Mucosa of descending colon (tissue), 3 donors: ENCODE results near the gene DTYMK. TPM values are rescaled to one million over a fixed set of nuclear protein-coding genes. Genes with fewer than 3 reads are reported as not detected.

Experiments
- ATAC-seq: fragments of 200-7000 bp; cut with Tn5 transposase; one replicate; pipeline ENCODE4 v1.9.1; 2020; ENCODE audit warnings: mild to moderate bottlenecking, moderate library complexity
- DNase-seq, 3 donors: peaks; one replicate each; pipeline ENCODE4 v3.0.0-alpha.2; 2020
- H3K36me3 ChIP-seq: fragments of 200-600 bp; one replicate; pipeline ENCODE4 v1.8.0; 2021; ENCODE audit warnings: low read depth, mild to moderate bottlenecking
- H3K4me1 ChIP-seq: fragments of 200-600 bp; one replicate; pipeline ENCODE4 v1.8.0; 2021; ENCODE audit warnings: low read depth, mild to moderate bottlenecking
- H3K4me3 ChIP-seq: fragments of 200-600 bp; one replicate; pipeline ENCODE4 v1.8.0; 2021; ENCODE audit warnings: mild to moderate bottlenecking
- H3K9me3 ChIP-seq: fragments of 200-600 bp; one replicate; pipeline ENCODE4 v1.8.0; 2021; ENCODE audit warnings: mild to moderate bottlenecking
- CTCF ChIP-seq: fragments of 200-600 bp; IDR thresholded peaks from one replicate; pipeline ENCODE4 v1.8.0; 2022; ENCODE audit warnings: antibody characterized with exemption, mild to moderate bottlenecking
- intact Hi-C, 2 donors: fragments of 100-400 bp; cut with DNase I in 1 of 2; cut with micrococcal nuclease in 1 of 2; formaldehyde crosslinking; loops; one replicate each; pipeline versions ENCODE4 v1.11.0 to v1.11.1; 2022; cut with DNase I, micrococcal nuclease
- total RNA-seq, 3 donors: library from RNA; stranded (reverse); fragmentation: NEBNext Ultra II Directional in 2 of 3; extraction: Animal tissue kit (Norgen Biotek cat#: 25700) in 2 of 3; gene quantifications; one replicate each; pipeline versions ENCODE4 v1.2.1 to v1.2.4, GENCODE V29; 2021 to 2023
- donor health status: DM: no; HTN: no; CAD: no; lungs with moderate emphysema.
- donor health status: DM: no; HTN: no; CAD: no.
- donor health status: DM: no; HTN: yes; CAD: no.

The DTYMK gene
- total RNA-seq, 3 donors from 2014 or later: 17.9 to 31.0 (median 19.7) TPM

DNA sequence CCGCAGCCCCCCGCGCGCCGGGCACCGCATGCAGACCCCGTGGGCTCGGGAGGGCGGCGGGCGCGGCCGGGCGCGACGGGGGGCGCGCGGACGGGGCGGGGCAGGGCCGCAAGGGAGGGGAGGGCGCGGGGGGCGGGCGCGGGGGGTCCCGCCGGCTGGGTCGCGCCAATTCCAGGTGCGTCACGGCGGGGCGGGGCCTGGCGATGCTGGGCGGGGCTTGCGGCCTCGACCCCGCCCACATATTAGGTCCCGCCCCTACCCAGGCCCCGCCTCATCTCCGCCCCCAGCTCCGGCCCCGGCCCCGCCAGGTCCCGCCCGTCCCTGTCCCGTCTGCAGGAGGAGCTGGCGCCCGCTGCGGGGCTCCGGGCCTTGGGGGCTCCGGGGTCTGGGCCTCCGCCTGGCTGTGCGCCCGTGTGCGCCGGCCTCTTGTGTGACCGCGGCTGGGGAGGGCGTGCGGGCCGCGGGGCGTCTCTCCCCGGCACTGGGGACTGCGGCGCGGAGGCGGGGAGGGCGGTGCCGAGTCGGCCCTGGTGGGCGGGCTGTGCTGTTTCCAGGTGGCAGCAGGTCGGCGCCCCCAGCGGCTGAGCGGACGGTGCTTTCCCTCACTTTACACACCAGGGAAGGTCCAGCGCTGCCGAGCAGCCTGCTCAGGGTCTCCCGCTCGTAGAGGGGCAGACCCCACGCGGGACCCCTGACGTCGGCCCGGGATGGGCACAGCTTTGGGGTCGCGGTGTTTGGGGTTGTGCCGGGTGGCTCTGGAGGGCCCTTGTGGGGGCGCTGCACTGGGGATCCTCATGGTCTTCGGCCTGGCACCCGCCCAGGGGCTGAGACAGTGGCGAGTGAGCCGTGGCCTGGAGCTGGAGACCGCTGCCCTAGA, 15.8 kb upstream of the DTYMK start:
- ATAC-seq (peak; percentile 89), DNase-seq (peak; percentile 82 to 92 (median 89))
- H3K36me3 ChIP-seq: no peaks in the 10 kb centered on the region
- intact Hi-C loops: no loop called here
- H3K9me3 ChIP-seq: no peaks in the 10 kb centered on the region
- H3K4me1 ChIP-seq: peaks cover 7% of the 10 kb centered on the region
- peak overlapping the region; percentile 50 for H3K4me3 ChIP-seq
- TF ChIP-seq CTCF: no peak

DNA sequence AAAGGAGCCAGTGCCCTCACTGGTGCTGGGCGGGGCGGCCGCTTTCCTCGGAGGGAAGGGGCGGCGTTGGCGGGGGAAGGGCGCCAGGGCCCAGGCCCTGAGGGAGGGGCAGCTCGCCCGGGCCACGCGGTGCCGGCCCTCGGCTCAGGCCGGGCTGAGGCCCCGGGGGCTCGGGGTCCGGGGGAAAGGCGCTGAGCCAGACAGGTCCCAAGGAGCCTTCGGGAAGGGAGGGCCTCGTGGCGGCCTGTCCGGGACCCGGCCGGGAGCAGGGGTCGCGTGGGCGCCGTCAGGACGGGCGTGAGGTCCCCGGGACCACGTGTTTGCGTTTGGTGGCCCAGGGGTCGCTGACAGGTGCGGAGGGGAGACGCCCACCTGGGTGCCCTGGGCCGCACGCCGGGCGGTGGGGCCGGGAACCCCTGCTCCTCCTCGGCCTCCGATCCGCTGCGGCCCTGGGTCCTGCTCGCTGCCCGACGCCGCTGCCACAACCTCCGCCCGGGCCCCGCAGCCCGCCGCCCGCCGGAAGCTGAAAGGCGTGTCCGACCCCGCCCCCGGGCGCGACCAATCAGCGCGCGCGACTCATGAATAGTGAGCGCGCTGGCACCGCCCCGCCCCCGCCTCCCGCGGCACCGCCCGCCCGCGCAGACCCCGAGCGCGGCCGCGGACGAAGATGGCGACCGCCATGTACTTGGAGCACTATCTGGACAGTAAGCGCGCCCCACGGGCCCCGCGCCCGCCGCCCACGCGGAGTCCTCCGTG, 15.0 kb upstream of the DTYMK start, which contains the start of gene ING5:
TSS of gene ING5 (plus strand) at position 641 of the 756 bp plus-strand sequence. CDS start at position 668, 27 bp downstream.
- H3K9me3 ChIP-seq: no peaks in the 10 kb centered on the region
- DNase-seq (peak; percentile 97 to 99 (median 98)), ATAC-seq (peak; percentile 89)
- no peak for TF ChIP-seq CTCF
- no peaks in the 10 kb centered on the region for H3K36me3 ChIP-seq
- H3K4me3 ChIP-seq: peak within 1 kb of the TSS; percentile 50
- H3K4me1 ChIP-seq: peaks cover 7% of the 10 kb centered on the region
- intact Hi-C loops: no loop called here

GRCh38 chr2:241701149-241701398, 14.5 kb upstream of the DTYMK start:
- Histone ChIP-seq H3K36me3 (no peaks in the 10 kb centered on the region), H3K9me3 (no peaks in the 10 kb centered on the region), H3K4me1 (peaks cover 7% of the 10 kb centered on the region), H3K4me3 (peak overlapping the region; percentile 50)
- TF ChIP-seq CTCF: no peak
- intact Hi-C loops: no loop called here
- ATAC-seq (no peak), DNase-seq (no peak)

- DNase-seq (no peak), ATAC-seq (no peak)
- Histone ChIP-seq H3K4me3 (no peak overlapping the region), H3K36me3 (no peaks in the 10 kb centered on the region), H3K4me1 (no peaks in the 10 kb centered on the region), H3K9me3 (no peaks in the 10 kb centered on the region)
- TF ChIP-seq CTCF: no peak
- intact Hi-C loops: no loop called here
Measured at GRCh38 chr2:241695651-241696050, 9.0 kb upstream of the DTYMK start.

DNA sequence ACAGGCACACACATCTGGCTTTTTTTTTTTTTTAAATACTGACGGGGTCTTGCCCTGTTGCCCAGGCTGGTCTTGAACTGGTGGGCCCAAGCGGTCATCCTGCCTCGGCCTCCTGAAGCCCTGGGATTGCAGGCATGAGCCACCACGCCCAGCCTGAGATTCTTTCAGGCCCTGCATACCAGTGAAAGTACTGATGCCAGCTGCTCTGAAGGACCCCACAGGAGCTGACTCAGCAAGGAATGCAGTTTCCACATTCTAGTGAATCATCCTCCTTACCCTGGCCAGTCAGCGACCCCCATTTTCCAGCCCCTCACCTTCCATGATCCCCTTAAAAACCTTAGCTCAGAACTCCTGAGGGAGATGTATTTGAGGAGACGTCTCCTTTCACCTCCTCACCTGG, 5.8 kb upstream of the DTYMK start:
- no peaks in the 10 kb centered on the region for H3K9me3 ChIP-seq
- DNase-seq (no peak), ATAC-seq (no peak)
- intact Hi-C loops: no loop called here
- no peak for TF ChIP-seq CTCF
- H3K4me3 ChIP-seq: no peak overlapping the region
- H3K36me3 ChIP-seq: no peaks in the 10 kb centered on the region
- H3K4me1 ChIP-seq: peaks cover 21% of the 10 kb centered on the region
